ENCODE results near the gene ANGPTL3. TPM values are rescaled to one million over a fixed set of nuclear protein-coding genes. Genes with fewer than 3 reads are reported as not detected.
"Not testable (repeated sequence)": the region's sequence is repeated elsewhere in the genome, so short reads cannot be mapped to it uniquely, and the experiment has no call there.

Gene ANGPTL3
- total RNA-seq, 1 donor from 2014 or later: not detected

GRCh38 chr1:62593825-62594394 is 3.4 kb upstream of the ANGPTL3 start:
- peaks cover 18% of the 10 kb centered on the region for H3K36me3 Mint-ChIP-seq
- peaks cover 10% of the 10 kb centered on the region for H3K9me3 Mint-ChIP-seq
- H3K27ac Mint-ChIP-seq: peak overlapping the region; percentile 78
- H3K27me3 Mint-ChIP-seq (ENCODE audit: low read depth): no peaks in the 10 kb centered on the region
- no peak overlapping the region for H3K4me3 Mint-ChIP-seq
- no peak for TF ChIP-seq CTCF (IDR thresholded peaks at IDR 0.05; ENCODE audit: unreplicated experiment)
- DNase-seq (ENCODE audit: low spot score in 2 of 2, unreplicated experiment in 2 of 2): no peak
- peaks cover 11% of the 10 kb centered on the region for H3K4me1 Mint-ChIP-seq

DNA sequence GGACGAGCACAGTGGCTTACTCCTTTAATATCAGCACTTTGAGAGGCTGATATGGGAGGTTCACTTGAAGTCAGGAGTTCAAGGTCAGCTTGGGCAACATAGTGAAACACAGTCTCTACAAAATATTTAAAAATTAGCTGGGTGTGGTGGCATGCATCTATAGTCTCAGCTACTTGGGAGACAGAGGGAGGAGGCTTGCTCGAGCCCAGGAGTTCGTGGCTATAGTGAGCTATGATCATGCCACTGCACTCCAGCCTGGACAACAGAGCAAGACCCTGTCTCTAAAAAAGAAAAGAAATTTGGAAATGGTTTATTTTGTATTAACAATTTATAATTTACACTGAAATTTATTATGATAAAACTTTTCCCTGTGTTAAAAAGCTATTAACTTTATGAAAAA is 1.7 kb upstream of the ANGPTL3 start:
- DNase-seq (ENCODE audit: low spot score in 2 of 2, unreplicated experiment in 2 of 2): no peak
- Mint-ChIP-seq H3K4me3 (no peak overlapping the region), H3K9me3 (peaks cover 10% of the 10 kb centered on the region), H3K36me3 (peaks cover 16% of the 10 kb centered on the region), H3K27me3 (ENCODE audit: low read depth) (no peaks in the 10 kb centered on the region), H3K4me1 (peaks cover 4% of the 10 kb centered on the region), H3K27ac (no peak overlapping the region)
- TF ChIP-seq CTCF (IDR thresholded peaks at IDR 0.05; ENCODE audit: unreplicated experiment): no peak

DNA sequence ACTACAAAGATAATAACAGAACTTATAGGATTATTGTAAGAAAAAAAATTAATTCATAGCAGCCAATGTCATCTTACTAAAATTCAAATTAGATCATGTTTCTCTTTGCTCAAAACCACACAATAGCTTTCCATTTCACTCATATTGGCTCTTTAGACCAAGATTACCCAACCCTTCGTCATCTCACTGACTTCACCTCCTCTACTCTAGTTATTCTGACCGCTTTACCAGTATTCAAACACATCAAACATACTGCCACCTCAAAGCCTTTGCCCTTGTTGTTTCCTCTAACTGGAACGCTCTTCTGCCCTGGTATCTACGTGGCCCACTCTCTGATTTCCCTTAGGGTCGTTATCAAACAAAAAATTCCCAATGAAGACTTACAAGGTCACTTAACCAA is 1.7 kb downstream of the ANGPTL3 start:
- Mint-ChIP-seq H3K27me3 (ENCODE audit: low read depth) (no peaks in the 10 kb centered on the region), H3K4me3 (no peak overlapping the region), H3K36me3 (peaks cover 8% of the 10 kb centered on the region), H3K4me1 (peaks cover 2% of the 10 kb centered on the region), H3K9me3 (no peaks in the 10 kb centered on the region), H3K27ac (no peak overlapping the region)
- no peak for DNase-seq (ENCODE audit: low spot score in 2 of 2, unreplicated experiment in 2 of 2)
- no peak for TF ChIP-seq CTCF (IDR thresholded peaks at IDR 0.05; ENCODE audit: unreplicated experiment)

DNA sequence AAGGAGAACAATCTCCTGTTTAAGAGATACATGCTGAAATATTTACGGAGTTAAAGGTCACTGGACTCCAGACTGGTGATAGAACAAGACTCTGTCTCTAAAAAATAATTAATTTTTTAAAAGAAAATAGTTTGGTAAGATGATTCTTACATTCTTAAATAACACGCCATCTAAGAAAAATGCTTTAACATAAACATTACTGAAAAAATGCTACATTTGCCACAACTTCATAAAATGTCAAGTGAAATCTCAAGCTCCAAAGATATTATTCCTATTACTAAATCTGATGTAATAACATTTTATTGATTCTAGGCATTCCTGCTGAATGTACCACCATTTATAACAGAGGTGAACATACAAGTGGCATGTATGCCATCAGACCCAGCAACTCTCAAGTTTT is 4.1 kb downstream of the ANGPTL3 start:
- Mint-ChIP-seq H3K27me3 (ENCODE audit: low read depth) (no peaks in the 10 kb centered on the region), H3K4me3 (no peak overlapping the region), H3K9me3 (no peaks in the 10 kb centered on the region), H3K4me1 (no peaks in the 10 kb centered on the region), H3K36me3 (peaks cover 13% of the 10 kb centered on the region), H3K27ac (no peak overlapping the region)
- no peak for DNase-seq (ENCODE audit: low spot score in 2 of 2, unreplicated experiment in 2 of 2)
- no peak for TF ChIP-seq CTCF (IDR thresholded peaks at IDR 0.05; ENCODE audit: unreplicated experiment)

GRCh38 chr1:62608905-62609304 is 11.6 kb downstream of the ANGPTL3 start:
- H3K4me1 Mint-ChIP-seq: peaks cover 4% of the 10 kb centered on the region
- H3K4me3 Mint-ChIP-seq: no peak overlapping the region
- no peak for TF ChIP-seq CTCF (IDR thresholded peaks at IDR 0.05; ENCODE audit: unreplicated experiment)
- no peak for DNase-seq (ENCODE audit: low spot score in 2 of 2, unreplicated experiment in 2 of 2)
- H3K9me3 Mint-ChIP-seq: no peaks in the 10 kb centered on the region
- no peaks in the 10 kb centered on the region for H3K27me3 Mint-ChIP-seq (ENCODE audit: low read depth)
- H3K36me3 Mint-ChIP-seq: peaks cover 20% of the 10 kb centered on the region
- H3K27ac Mint-ChIP-seq: no peak overlapping the region

- H3K36me3 Mint-ChIP-seq: peaks cover 16% of the 10 kb centered on the region
- not testable (repeated sequence) for H3K4me1 Mint-ChIP-seq; DNase-seq (ENCODE audit: low spot score in 2 of 2, unreplicated experiment in 2 of 2); H3K27me3 Mint-ChIP-seq (ENCODE audit: low read depth); H3K9me3 Mint-ChIP-seq; H3K27ac Mint-ChIP-seq; H3K4me3 Mint-ChIP-seq
Measured at GRCh38 chr1:62610588-62610987, 13.3 kb downstream of the ANGPTL3 start.
